Panc1 (cell line): ENCODE data around the gene HEPACAM.

Experiments used
- POLR2AphosphoS5 ChIP-seq: IDR thresholded peaks from 2 replicates; pipeline ENCODE4 v1.6.1; 2012; ENCODE audit warnings: mild to moderate bottlenecking, low read depth, low read length, moderate library complexity
- TF ChIP-seq, protein P1 (sequence below), 2 experiments: IDR thresholded peaks; 2 replicates each; pipeline ENCODE4 v1.6.1; 2011 to 2012; ENCODE audit warnings: low read depth in 2 of 2, control low read depth in 1 of 2, low read length in 1 of 2, mild to moderate bottlenecking in 1 of 2, moderate library complexity in 1 of 2; ENCODE audit not compliant: insufficient read depth in 1 of 2

DNA sequence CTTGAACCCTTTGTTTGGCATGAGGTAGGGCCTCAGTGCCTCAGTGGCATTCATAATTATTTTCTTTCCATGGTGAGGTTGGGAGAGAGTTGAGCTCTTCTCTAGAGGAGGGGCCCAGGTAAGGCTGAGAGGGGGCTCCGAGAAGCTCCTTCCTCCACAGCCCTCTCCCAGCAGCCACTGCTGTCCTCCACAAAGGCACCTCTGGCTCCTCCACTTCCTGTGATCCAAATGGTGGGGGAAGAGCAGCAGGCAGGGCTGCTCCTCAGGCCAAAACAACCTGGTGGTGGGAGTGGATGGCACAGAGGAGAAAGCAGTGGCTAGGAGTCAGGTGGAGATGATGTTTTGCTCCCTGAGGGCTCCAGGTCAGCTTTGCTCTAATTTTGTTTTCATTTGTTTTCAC is 51.5 kb downstream of the HEPACAM start:
- TF ChIP-seq POLR2AphosphoS5 = no peak
- TF ChIP-seq, protein P1, sequence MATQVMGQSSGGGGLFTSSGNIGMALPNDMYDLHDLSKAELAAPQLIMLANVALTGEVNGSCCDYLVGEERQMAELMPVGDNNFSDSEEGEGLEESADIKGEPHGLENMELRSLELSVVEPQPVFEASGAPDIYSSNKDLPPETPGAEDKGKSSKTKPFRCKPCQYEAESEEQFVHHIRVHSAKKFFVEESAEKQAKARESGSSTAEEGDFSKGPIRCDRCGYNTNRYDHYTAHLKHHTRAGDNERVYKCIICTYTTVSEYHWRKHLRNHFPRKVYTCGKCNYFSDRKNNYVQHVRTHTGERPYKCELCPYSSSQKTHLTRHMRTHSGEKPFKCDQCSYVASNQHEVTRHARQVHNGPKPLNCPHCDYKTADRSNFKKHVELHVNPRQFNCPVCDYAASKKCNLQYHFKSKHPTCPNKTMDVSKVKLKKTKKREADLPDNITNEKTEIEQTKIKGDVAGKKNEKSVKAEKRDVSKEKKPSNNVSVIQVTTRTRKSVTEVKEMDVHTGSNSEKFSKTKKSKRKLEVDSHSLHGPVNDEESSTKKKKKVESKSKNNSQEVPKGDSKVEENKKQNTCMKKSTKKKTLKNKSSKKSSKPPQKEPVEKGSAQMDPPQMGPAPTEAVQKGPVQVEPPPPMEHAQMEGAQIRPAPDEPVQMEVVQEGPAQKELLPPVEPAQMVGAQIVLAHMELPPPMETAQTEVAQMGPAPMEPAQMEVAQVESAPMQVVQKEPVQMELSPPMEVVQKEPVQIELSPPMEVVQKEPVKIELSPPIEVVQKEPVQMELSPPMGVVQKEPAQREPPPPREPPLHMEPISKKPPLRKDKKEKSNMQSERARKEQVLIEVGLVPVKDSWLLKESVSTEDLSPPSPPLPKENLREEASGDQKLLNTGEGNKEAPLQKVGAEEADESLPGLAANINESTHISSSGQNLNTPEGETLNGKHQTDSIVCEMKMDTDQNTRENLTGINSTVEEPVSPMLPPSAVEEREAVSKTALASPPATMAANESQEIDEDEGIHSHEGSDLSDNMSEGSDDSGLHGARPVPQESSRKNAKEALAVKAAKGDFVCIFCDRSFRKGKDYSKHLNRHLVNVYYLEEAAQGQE (IDR thresholded peaks at IDR 0.05; ENCODE audit: insufficient read depth in 1 of 2, low read depth in 2 of 2, low read length in 1 of 2) = no peak
